MM.1S (cell line): ENCODE measurements around the gene RPL10A.
"Not testable (repeated sequence)": the region's sequence is repeated elsewhere in the genome, so short reads cannot be mapped to it uniquely, and the experiment has no call there.

Experiments
- DNase-seq: peaks from one replicate; pipeline ENCODE4 v3.0.0-alpha.2; 2015
- H2AFZ ChIP-seq: fragments of 300-600 bp; sonication (generic); 2 replicates; pipeline ENCODE4 v1.6.0; 2016; ENCODE audit warnings: antibody characterized with exemption, low read length
- H3F3A ChIP-seq: fragments of 300-600 bp; sonication (generic); 2 replicates; pipeline ENCODE4 v1.6.1; 2016; ENCODE audit warnings: mild to moderate bottlenecking, antibody characterized with exemption, low read length, moderate library complexity, mixed read lengths; ENCODE audit not compliant: insufficient read depth
- H3K27ac ChIP-seq: fragments of 300-600 bp; sonication (generic); 2 replicates; pipeline ENCODE4 v1.5.1; 2016; ENCODE audit warnings: mild to moderate bottlenecking, low read length
- H3K27me3 ChIP-seq: fragments of 300-600 bp; sonication (generic); replicated peaks from 2 replicates; pipeline ENCODE4 v1.6.0; 2016; ENCODE audit warnings: low read length; ENCODE audit not compliant: insufficient read depth
- H3K36me3 ChIP-seq: fragments of 300-600 bp; sonication (generic); replicated peaks from 2 replicates; pipeline ENCODE4 v1.6.1; 2016; ENCODE audit warnings: mild to moderate bottlenecking, low read length, mixed read lengths; ENCODE audit not compliant: insufficient read depth
- H3K4me1 ChIP-seq: fragments of 300-600 bp; sonication (generic); 2 replicates; pipeline ENCODE4 v1.6.1; 2016; ENCODE audit warnings: low read length, mixed read lengths
- H3K4me2 ChIP-seq: fragments of 300-600 bp; sonication (generic); 2 replicates; pipeline ENCODE4 v1.6.0; 2016; ENCODE audit warnings: low read depth, low read length
- H3K4me3 ChIP-seq: fragments of 300-600 bp; sonication (generic); 2 replicates; pipeline ENCODE4 v1.5.1; 2016; ENCODE audit warnings: low read length, mixed read lengths
- H3K79me2 ChIP-seq: fragments of 300-600 bp; sonication (generic); 2 replicates; pipeline ENCODE4 v1.6.1; 2016; ENCODE audit warnings: mixed run types, low read length, mixed read lengths
- H3K9ac ChIP-seq: fragments of 300-600 bp; sonication (generic); 2 replicates; pipeline ENCODE4 v1.6.1; 2016; ENCODE audit warnings: low read length, mixed read lengths
- H3K9me2 ChIP-seq: fragments of 300-600 bp; sonication (generic); replicated peaks from 2 replicates; pipeline ENCODE4 v1.6.1; 2016; ENCODE audit warnings: mild to moderate bottlenecking, low read length, mixed read lengths; ENCODE audit not compliant: insufficient read depth
- H3K9me3 ChIP-seq: fragments of 300-600 bp; sonication (generic); replicated peaks from 2 replicates; pipeline ENCODE4 v1.6.1; 2016; ENCODE audit warnings: mild to moderate bottlenecking, low read length, mixed read lengths; ENCODE audit not compliant: insufficient read depth
- H4K20me1 ChIP-seq: fragments of 300-600 bp; sonication (generic); 2 replicates; pipeline ENCODE4 v1.6.1; 2016; ENCODE audit warnings: mild to moderate bottlenecking, low read length, moderate library complexity, mixed read lengths; ENCODE audit not compliant: insufficient read depth
- CTCF ChIP-seq: fragments of 300-600 bp; sonication (generic); IDR thresholded peaks from 2 replicates; pipeline ENCODE4 v1.5.1; 2016; ENCODE audit warnings: antibody characterized with exemption, low read length, mixed read lengths
- EZH2 ChIP-seq: fragments of 300-600 bp; sonication (generic); optimal IDR thresholded peaks from 2 replicates; pipeline ENCODE3; 2017; ENCODE audit warnings: low read depth, mild to moderate bottlenecking, antibody characterized with exemption, low read length, mixed read lengths
- EZH2phosphoT487 ChIP-seq: fragments of 300-600 bp; sonication (generic); IDR thresholded peaks from 2 replicates; pipeline ENCODE4 v1.6.1; 2018; ENCODE audit warnings: antibody characterized with exemption, low read length

Gene RPL10A

GRCh38 chr6:35432291-35432690 lies 35.9 kb upstream of the RPL10A start:
- no peak overlapping the region for H3K9ac ChIP-seq
- no peaks in the 10 kb centered on the region for H4K20me1 ChIP-seq
- no peak overlapping the region for H3K4me2 ChIP-seq
- DNase-seq: no peak
- H2AFZ ChIP-seq: no peak overlapping the region
- no peaks in the 10 kb centered on the region for H3F3A ChIP-seq
- H3K27me3 ChIP-seq: no peaks in the 10 kb centered on the region
- H3K79me2 ChIP-seq: no peaks in the 10 kb centered on the region
- H3K9me3 ChIP-seq: no peaks in the 10 kb centered on the region
- no peak overlapping the region for H3K27ac ChIP-seq
- H3K9me2 ChIP-seq: no peaks in the 10 kb centered on the region
- H3K36me3 ChIP-seq: no peaks in the 10 kb centered on the region
- H3K4me1 ChIP-seq: no peaks in the 10 kb centered on the region
- TF ChIP-seq CTCF (no peak), EZH2 (no peak), EZH2phosphoT487 (no peak)
- H3K4me3 ChIP-seq: no peak overlapping the region

GRCh38 chr6:35432702-35433101 lies 35.5 kb upstream of the RPL10A start:
- not testable (repeated sequence) for H3K4me2 ChIP-seq, H3K4me3 ChIP-seq, H3K9ac ChIP-seq, H3K9me3 ChIP-seq, H3F3A ChIP-seq, H3K36me3 ChIP-seq, H3K27me3 ChIP-seq, H3K9me2 ChIP-seq, H4K20me1 ChIP-seq, H3K79me2 ChIP-seq, H3K4me1 ChIP-seq, H2AFZ ChIP-seq, DNase-seq, H3K27ac ChIP-seq

GRCh38 chr6:35435074-35435837 lies 32.9 kb upstream of the RPL10A start:
- H3K27ac ChIP-seq: no peak overlapping the region
- no peak for DNase-seq
- TF ChIP-seq EZH2phosphoT487 (no peak), EZH2 (no peak), CTCF (no peak)

GRCh38 chr6:35436071-35436857 lies 31.9 kb upstream of the RPL10A start:
- H3K4me3 ChIP-seq: no peak overlapping the region
- H3K9me2 ChIP-seq: no peaks in the 10 kb centered on the region
- no peak for DNase-seq
- H4K20me1 ChIP-seq: no peaks in the 10 kb centered on the region
- H3K9me3 ChIP-seq: no peaks in the 10 kb centered on the region
- H2AFZ ChIP-seq: no peak overlapping the region
- H3K9ac ChIP-seq: no peak overlapping the region
- H3K27ac ChIP-seq: no peak overlapping the region
- H3K79me2 ChIP-seq: no peaks in the 10 kb centered on the region
- H3K4me1 ChIP-seq: no peaks in the 10 kb centered on the region
- no peaks in the 10 kb centered on the region for H3F3A ChIP-seq
- H3K27me3 ChIP-seq: no peaks in the 10 kb centered on the region
- no peaks in the 10 kb centered on the region for H3K36me3 ChIP-seq
- no peak overlapping the region for H3K4me2 ChIP-seq
- TF ChIP-seq CTCF: no peak
- no peak for TF ChIP-seq EZH2
- TF ChIP-seq EZH2phosphoT487: no peak

More at GRCh38 chr6:35435074-35435837, 32.9 kb upstream of the RPL10A start:
- no peaks in the 10 kb centered on the region for H3F3A ChIP-seq
- H3K4me1 ChIP-seq: no peaks in the 10 kb centered on the region
- H4K20me1 ChIP-seq: no peaks in the 10 kb centered on the region
- H3K9me3 ChIP-seq: no peaks in the 10 kb centered on the region
- no peaks in the 10 kb centered on the region for H3K79me2 ChIP-seq
- H3K36me3 ChIP-seq: no peaks in the 10 kb centered on the region
- H3K9me2 ChIP-seq: no peaks in the 10 kb centered on the region
- H2AFZ ChIP-seq: no peak overlapping the region
- H3K4me2 ChIP-seq: no peak overlapping the region
- H3K4me3 ChIP-seq: no peak overlapping the region
- no peak overlapping the region for H3K9ac ChIP-seq
- no peaks in the 10 kb centered on the region for H3K27me3 ChIP-seq

GRCh38 chr6:35438378-35439065 lies 29.7 kb upstream of the RPL10A start:
- not testable (repeated sequence) for H3K9ac ChIP-seq, H3K79me2 ChIP-seq, H2AFZ ChIP-seq, H4K20me1 ChIP-seq, H3F3A ChIP-seq, DNase-seq, H3K27ac ChIP-seq, H3K4me1 ChIP-seq, H3K9me2 ChIP-seq, H3K27me3 ChIP-seq, H3K36me3 ChIP-seq, H3K4me3 ChIP-seq, H3K9me3 ChIP-seq, H3K4me2 ChIP-seq
